ENCODE results near the gene HIP1. TPM values are rescaled to one million over a fixed set of nuclear protein-coding genes. Genes with fewer than 3 reads are reported as not detected.

HIP1 gene
- total and polyA plus RNA-seq, 2 of the 13 experiments (the other 11 are each of a cell fraction or from before 2014, with no cell fraction given) = 4.5 to 6.2 TPM

DNA sequence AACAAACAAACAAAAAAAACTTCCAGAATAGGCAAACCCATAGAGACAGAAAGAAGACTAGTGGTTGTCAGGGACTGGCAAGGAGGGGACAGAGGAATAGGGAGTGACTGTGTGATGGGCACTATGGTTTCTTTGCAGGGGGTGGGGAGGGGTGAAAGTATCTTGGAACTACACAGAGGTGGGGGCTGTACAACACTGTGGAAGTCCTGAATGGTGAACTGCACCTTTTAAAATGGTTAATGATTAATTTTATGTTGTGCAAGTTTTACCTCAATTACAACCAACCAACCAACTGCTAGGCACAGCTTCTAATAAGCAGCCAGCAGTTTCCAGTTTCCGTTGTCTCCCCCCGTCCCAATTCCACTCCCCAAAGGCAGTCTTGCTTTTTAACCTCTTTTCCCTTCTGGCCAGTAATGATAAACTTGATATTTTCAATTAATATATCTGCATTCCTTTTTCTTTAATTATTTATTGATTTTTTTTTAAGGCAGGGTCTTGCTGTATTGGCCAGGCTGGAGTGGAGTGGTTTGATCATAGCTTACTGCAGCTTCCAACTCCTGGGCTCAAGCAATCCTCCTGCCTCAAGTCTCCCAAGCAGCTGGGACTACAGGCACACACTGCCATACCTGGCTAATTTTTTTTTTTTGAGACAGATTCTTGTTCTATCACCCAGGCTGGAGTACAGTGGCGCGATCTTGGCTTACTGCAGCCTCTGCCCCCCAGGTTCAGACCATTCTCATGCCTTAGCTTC lies 46.8 kb downstream of the HIP1 start (continued):
- TF ChIP-seq, protein P1, sequence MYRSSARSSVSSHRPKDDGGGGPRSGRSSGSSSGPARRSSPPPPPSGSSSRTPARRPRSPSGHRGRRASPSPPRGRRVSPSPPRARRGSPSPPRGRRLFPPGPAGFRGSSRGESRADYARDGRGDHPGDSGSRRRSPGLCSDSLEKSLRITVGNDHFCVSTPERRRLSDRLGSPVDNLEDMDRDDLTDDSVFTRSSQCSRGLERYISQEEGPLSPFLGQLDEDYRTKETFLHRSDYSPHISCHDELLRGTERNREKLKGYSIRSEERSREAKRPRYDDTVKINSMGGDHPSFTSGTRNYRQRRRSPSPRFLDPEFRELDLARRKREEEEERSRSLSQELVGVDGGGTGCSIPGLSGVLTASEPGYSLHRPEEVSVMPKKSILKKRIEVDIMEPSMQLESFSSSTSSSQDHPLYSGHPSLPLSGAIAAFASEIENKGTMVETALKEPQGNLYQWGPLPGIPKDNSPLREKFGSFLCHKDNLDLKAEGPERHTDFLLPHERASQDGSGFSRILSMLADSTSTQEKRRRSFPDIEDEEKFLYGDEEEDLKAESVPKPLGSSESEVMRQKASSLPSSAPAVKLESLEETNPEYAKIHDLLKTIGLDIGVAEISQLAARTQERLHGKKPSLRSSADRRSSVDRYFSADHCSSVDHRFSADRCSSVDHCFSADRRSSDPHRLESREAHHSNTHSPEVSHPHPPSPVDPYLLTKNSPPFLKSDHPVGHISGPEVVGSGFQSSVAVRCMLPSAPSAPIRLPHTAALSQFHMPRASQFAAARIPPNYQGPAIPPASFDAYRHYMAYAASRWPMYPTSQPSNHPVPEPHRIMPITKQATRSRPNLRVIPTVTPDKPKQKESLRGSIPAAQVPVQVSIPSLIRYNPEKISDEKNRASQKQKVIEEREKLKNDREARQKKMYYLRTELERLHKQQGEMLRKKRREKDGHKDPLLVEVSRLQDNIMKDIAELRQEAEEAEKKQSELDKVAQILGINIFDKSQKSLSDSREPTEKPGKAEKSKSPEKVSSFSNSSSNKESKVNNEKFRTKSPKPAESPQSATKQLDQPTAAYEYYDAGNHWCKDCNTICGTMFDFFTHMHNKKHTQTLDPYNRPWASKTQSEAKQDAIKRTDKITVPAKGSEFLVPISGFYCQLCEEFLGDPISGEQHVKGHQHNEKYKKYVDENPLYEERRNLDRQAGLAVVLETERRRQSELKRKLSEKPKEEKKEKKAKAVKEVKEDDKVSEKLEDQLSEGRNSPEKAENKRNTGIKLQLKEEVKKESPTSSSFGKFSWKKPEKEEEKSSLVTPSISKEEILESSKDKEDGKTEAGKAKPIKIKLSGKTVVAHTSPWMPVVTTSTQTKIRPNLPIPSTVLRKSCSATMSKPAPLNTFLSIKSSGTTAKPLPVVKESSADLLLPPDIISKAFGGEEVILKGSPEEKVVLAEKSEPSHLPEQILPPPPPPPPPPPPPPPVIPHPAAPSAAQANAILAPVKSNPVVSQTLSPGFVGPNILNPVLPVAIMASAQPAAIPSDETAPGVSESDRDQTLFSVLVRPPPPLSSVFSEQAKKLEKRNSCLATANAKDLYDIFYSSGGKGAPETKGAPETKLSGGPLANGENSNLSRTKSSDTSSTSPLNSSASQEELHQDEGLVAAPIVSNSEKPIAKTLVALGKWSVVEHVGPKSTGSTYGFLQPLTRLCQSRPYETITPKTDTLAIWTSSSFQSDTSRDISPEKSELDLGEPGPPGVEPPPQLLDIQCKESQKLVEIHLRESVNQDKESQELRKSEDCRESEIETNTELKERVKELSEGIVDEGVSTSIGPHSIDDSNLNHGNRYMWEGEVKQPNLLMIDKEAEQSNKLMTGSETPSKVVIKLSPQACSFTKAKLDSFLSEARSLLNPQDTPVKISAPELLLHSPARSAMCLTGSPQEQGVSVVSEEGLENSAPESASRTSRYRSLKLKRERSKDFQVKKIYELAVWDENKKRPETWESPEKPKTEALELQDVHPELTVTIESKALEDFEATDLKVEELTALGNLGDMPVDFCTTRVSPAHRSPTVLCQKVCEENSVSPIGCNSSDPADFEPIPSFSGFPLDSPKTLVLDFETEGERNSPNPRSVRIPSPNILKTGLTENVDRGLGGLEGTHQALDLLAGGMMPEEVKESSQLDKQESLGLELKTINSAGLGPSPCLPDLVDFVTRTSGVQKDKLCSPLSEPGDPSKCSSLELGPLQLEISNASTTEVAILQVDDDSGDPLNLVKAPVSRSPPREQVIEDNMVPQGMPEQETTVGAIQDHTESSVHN (CRISPR knock-in tag; IDR thresholded peaks at IDR 0.05) = no peak
- no peak for TF ChIP-seq BRCA1 (CRISPR knock-in tag; IDR thresholded peaks at IDR 0.05)

DNA sequence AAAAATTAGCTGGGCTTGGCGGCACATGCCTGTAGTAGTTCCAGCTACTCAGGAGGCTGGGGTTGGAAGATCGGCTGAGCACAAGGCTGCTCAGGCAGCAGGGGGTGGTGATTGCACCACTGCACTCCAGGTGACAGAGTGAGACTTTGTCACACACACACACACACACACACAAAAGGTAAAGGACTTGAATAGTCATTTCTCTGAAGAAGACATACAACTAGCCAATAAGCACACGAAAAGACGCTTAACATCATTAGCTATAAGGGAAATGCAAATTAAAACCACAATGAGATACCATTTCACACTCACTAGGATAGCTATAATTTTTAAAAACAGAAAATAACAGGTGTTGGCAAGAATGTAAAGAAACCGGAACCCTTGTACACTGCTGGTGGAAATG lies 48.6 kb downstream of the HIP1 start:
- in situ Hi-C loops (cut with HindIII; ENCODE audit: extremely low pct_ligation_motif_present, low pct_unique_long_range_greater_than_20kb) = no loop called here
- no peaks in the 10 kb centered on the region for H3K9me3 ChIP-seq (ENCODE audit: low read length)
- 67% methylated on average over 5 of the region's 5 CpGs for whole genome bisulfite sequencing (ENCODE audit: low lambda C conversion rate)
- POLR2A ChIA-PET = no interaction called here
- H3K27ac ChIP-seq (ENCODE audit: extremely low read length, insufficient read depth, low read length) = no peak overlapping the region
- CTCF ChIA-PET (ENCODE audit: low intra/inter-chr PET ratio, low total read pairs) = no interaction called here
- no peaks in the 10 kb centered on the region for H4K20me1 ChIP-seq (ENCODE audit: insufficient read depth, low read length)
- no peak for DNase-seq (ENCODE audit: low spot score)
- H3K4me1 ChIP-seq (ENCODE audit: insufficient read depth, low read length) = peaks cover 58% of the 10 kb centered on the region
- no TSS peak for BruUV-seq (replicated peaks)
- no peak for ATAC-seq
- FAIRE-seq = no peak
- H3K79me2 ChIP-seq (ENCODE audit: insufficient read depth, low read length) = no peaks in the 10 kb centered on the region
- H3K9ac ChIP-seq (ENCODE audit: insufficient read depth, low read depth, low read length) = no peak overlapping the region
- H3K36me3 ChIP-seq (replicated peaks in 1 of 2; ENCODE audit: control insufficient read depth in 1 of 2, insufficient read depth in 2 of 2, low read length in 2 of 2) = no peaks in the 10 kb centered on the region
- H3K4me3 ChIP-seq (replicated peaks in 1 of 3; ENCODE audit: insufficient read depth in 1 of 3, low read depth in 2 of 3, low read length in 3 of 3) = no peak overlapping the region
- intact Hi-C loops (cut with micrococcal nuclease; ENCODE audit: unreplicated experiment) = no loop called here
- no peak overlapping the region for H2AFZ ChIP-seq (ENCODE audit: low read length)
- H3K4me2 ChIP-seq (ENCODE audit: low read depth, low read length) = no peak overlapping the region
- no peaks in the 10 kb centered on the region for H3K27me3 ChIP-seq (ENCODE audit: control insufficient read depth in 1 of 2, insufficient read depth in 2 of 2, low read length in 2 of 2)
- TF ChIP-seq ZNF773 (CRISPR knock-in tag; IDR thresholded peaks at IDR 0.05; ENCODE audit: borderline replicate concordance) (no peak), ZBTB44 (CRISPR knock-in tag; IDR thresholded peaks at IDR 0.05) (no peak)
- TF ChIP-seq, protein P2, sequence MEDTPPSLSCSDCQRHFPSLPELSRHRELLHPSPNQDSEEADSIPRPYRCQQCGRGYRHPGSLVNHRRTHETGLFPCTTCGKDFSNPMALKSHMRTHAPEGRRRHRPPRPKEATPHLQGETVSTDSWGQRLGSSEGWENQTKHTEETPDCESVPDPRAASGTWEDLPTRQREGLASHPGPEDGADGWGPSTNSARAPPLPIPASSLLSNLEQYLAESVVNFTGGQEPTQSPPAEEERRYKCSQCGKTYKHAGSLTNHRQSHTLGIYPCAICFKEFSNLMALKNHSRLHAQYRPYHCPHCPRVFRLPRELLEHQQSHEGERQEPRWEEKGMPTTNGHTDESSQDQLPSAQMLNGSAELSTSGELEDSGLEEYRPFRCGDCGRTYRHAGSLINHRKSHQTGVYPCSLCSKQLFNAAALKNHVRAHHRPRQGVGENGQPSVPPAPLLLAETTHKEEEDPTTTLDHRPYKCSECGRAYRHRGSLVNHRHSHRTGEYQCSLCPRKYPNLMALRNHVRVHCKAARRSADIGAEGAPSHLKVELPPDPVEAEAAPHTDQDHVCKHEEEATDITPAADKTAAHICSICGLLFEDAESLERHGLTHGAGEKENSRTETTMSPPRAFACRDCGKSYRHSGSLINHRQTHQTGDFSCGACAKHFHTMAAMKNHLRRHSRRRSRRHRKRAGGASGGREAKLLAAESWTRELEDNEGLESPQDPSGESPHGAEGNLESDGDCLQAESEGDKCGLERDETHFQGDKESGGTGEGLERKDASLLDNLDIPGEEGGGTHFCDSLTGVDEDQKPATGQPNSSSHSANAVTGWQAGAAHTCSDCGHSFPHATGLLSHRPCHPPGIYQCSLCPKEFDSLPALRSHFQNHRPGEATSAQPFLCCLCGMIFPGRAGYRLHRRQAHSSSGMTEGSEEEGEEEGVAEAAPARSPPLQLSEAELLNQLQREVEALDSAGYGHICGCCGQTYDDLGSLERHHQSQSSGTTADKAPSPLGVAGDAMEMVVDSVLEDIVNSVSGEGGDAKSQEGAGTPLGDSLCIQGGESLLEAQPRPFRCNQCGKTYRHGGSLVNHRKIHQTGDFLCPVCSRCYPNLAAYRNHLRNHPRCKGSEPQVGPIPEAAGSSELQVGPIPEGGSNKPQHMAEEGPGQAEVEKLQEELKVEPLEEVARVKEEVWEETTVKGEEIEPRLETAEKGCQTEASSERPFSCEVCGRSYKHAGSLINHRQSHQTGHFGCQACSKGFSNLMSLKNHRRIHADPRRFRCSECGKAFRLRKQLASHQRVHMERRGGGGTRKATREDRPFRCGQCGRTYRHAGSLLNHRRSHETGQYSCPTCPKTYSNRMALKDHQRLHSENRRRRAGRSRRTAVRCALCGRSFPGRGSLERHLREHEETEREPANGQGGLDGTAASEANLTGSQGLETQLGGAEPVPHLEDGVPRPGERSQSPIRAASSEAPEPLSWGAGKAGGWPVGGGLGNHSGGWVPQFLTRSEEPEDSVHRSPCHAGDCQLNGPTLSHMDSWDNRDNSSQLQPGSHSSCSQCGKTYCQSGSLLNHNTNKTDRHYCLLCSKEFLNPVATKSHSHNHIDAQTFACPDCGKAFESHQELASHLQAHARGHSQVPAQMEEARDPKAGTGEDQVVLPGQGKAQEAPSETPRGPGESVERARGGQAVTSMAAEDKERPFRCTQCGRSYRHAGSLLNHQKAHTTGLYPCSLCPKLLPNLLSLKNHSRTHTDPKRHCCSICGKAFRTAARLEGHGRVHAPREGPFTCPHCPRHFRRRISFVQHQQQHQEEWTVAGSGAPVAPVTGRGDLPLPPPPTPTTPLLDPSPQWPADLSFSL (CRISPR knock-in tag; IDR thresholded peaks at IDR 0.05) = peak; percentile 79

All from HepG2 (cell line).